GM18507 (cell line): ENCODE measurements around the gene ANP32B.

ENCODE experiments used
- DNase-seq: peaks from one replicate; pipeline ENCODE4 v3.0.0; 2011; ENCODE audit warnings: low read depth; ENCODE audit not compliant: insufficient read length; ENCODE audit errors: extremely low spot score
- FAIRE-seq: peaks from 2 replicates; lab custom pipeline; 2011; peaks lifted over from hg19 to GRCh38; lab: Jason Lieb, UNC

ANP32B gene

DNA sequence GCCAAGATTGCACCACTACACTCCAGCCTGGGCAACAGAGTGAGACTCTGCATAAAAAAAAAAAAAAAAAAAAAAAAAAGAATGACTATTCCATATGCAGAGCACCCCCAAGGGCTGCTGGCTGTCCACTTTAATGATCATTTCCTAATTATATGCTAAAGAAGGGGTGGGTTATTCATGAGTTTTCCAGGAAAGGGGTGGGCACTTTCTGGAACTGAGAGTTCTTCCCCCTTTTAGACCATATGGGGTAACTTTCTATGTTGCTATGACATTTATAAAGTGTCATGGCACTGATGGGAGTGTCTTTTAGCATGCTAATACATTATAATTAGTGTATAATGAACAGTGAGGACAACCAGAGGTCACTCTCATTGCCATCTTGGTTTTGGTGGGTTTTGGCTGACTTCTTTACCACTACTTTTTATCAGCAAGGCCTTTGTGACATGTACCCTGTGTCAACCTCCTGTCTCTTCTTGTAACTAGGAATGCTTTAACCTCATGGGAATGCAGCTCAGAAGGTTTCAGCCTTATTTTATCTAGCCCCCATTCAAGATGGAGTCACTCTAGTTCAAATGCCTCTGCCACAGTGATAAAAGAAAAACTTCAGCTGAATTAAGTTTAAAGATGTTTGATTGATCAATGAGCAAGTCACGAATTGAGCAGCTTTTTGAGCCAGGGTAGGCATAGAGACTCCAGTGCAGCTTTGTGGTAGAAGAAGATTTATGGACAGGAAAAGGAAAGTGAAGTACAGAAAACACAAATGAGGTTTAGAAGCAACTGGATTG is 66.3 kb downstream of the ANP32B start:
- DNase-seq (no peak), FAIRE-seq (no peak)

DNA sequence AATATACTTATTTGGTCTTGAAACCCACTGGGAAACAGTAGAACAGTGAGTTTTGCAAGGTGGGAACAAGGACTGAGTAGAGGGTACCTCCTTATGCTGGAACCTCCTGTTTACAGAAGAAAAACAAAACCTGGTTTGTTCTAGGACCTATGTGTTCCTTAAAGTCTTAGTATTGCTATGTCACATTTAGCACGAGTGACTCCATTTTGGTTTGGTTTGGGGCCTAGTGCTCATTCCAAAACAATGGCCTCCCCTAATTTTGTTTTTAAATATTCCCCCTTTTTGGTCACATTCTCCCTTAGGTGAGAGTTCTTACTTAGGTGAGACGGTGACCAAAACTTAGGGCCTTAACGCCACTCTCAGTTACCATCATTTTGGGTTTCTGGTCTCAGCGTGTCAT is 67.2 kb downstream of the ANP32B start:
- FAIRE-seq (no peak), DNase-seq (no peak)

- DNase-seq (no peak), FAIRE-seq (no peak)
These were observed 71.3 kb downstream of the ANP32B start for GRCh38 chr9:98054376-98054951.

GRCh38 chr9:98056269-98057137 is 73.4 kb downstream of the ANP32B start, which contains the start of gene NANS:
TSS of gene NANS (plus strand) at chr9:98056732. CDS start at chr9:98056809, 77 bp downstream.
- peak; percentile 96 for DNase-seq
- peak; percentile 71 for FAIRE-seq

DNA sequence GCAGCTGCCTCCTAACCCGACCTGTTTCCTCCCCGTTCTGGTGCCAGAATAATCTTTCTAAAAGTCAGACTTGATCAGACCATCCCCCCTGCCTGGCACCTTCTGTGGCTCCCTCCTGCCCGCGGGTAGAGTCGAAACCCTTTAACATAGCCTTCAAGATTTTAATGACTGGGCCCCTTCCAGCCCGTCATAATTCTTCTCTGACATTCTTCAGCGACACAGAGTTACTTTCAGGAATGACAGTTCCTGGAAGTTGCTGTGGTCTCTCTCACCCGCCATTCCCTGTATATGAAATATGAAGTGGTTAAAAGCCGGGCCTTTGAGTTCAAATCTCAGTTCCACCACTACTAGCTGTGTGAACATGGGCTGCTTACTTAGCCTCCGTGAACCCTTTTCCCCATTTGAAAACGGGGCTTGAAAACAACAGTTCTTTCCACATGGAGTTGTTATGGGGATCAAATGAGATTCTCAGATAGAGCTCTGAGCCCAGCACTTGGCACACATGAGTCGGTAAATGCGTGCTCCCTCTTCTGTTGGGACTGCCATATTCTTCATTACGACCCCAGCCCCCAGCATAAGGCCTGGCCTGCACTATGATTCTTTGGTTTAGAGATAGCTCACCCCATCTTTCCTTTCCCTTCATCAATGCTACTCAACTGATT is 74.1 kb downstream of the ANP32B start:
- no peak for DNase-seq
- no peak for FAIRE-seq

- FAIRE-seq (no peak), DNase-seq (no peak)
These were observed 79.0 kb downstream of the ANP32B start for GRCh38 chr9:98062161-98062560.

DNA sequence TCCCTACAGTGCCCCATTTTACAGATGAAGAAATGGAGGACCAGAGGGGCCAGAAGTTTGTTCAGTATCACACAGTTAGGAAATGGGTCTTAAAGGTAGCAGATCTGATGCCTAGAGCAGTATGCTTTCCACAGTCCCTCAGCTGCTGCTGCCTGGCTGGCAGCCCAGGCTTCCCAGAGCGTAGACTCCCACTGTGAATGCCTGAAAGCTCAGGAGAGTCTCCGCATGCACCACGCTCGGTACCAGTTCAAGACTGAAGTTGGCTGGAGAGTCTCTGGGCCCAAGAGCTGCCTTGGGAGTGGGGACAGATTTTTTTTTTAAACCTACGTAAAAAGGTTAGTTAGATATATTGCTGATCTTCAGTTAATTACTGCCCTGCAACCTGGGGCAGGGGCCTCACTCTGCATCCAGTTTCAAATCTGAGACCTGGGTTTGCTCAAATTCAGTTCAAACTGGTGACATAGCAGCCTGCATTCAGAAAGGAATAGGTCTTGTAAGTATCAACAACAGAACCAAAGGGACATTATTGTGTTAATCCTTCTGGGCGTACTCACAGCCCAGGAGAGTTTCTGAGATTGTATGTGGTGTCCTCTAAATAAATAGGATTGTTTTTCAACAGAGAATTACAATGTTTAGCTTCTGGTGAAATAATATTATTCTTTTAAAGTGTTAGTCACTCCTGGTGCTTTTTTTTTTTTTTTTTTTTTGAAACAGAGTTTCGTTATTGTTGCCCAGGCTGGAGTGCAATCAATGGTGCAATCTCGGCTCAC is 81.7 kb downstream of the ANP32B start:
- DNase-seq (no peak), FAIRE-seq (no peak)
